HG03097 (cell line): ENCODE data around the gene HSPA2.
A peak's percentile ranks its signal among the peaks of the same experiment; 100 is the strongest.

Source experiments
- ATAC-seq: cut with Tn5 transposase; IDR thresholded peaks from one replicate; pipeline ENCODE4 v1.9.1; 2021; ENCODE audit not compliant: unreplicated experiment, low FRiP score

The HSPA2 gene

GRCh38 chr14:64540208-64541202 is at the start of gene HSPA2:
Gene HSPA2 (plus strand): TSS chr14:64540741. CDS start chr14:64540850, 109 bp downstream.
- peak; percentile 97 for ATAC-seq

GRCh38 chr14:64491637-64492036 is 48.9 kb upstream of the HSPA2 start:
- ATAC-seq = no peak

GRCh38 chr14:64493455-64493854 is 47.1 kb upstream of the HSPA2 start:
- ATAC-seq = no peak

- ATAC-seq = no peak
Measured at GRCh38 chr14:64495252-64495651, 45.3 kb upstream of the HSPA2 start.

GRCh38 chr14:64496764-64497163 is 43.8 kb upstream of the HSPA2 start:
- ATAC-seq = no peak

GRCh38 chr14:64500088-64500487 is 40.5 kb upstream of the HSPA2 start:
- ATAC-seq = no peak

GRCh38 chr14:64501411-64502171 is 39.0 kb upstream of the HSPA2 start:
- no peak for ATAC-seq

GRCh38 chr14:64502456-64502855 is 38.1 kb upstream of the HSPA2 start:
- ATAC-seq = no peak

- no peak for ATAC-seq
Measured at GRCh38 chr14:64502887-64503433, 37.6 kb upstream of the HSPA2 start.

- peak; percentile 52 for ATAC-seq
Measured at GRCh38 chr14:64503434-64504309, 36.9 kb upstream of the HSPA2 start, which contains the start of gene ZBTB25. Gene ZBTB25 (minus strand): TSS chr14:64503838. CDS start chr14:64490533, 13,305 bp downstream.

GRCh38 chr14:64504310-64504896 is 36.1 kb upstream of the HSPA2 start, which contains the start of gene ZBTB1:
Gene ZBTB1 (plus strand): TSS chr14:64504770. CDS start chr14:64521505, 16,735 bp downstream.
- ATAC-seq = peak; percentile 23

- ATAC-seq = peak; percentile 17
Measured at GRCh38 chr14:64504897-64505794, 35.4 kb upstream of the HSPA2 start.

- ATAC-seq = no peak
Measured at GRCh38 chr14:64506721-64507120, 33.8 kb upstream of the HSPA2 start.

- ATAC-seq = no peak
Measured at GRCh38 chr14:64507376-64508156, 33.0 kb upstream of the HSPA2 start.

GRCh38 chr14:64508215-64508776 is 32.2 kb upstream of the HSPA2 start:
- ATAC-seq = no peak

- no peak for ATAC-seq
Measured at GRCh38 chr14:64509036-64509435, 31.5 kb upstream of the HSPA2 start.
